Tibial artery (tissue), 4 donors: ENCODE results near the gene LENG9.

ENCODE experiments used
- DNase-seq, 2 donors: peaks; one replicate each; pipeline ENCODE4 v3.0.0-alpha.2; 2019
- H3K27ac ChIP-seq, 2 donors: fragments of 200-600 bp; sonication (generic) in 1 of 2; 1 replicate in 1 of 2; 2 replicates in 1 of 2; pipeline ENCODE4 v1.5.1; 2018 to 2019; ENCODE audit warnings: mild to moderate bottlenecking in 1 of 2
- H3K27me3 ChIP-seq, 2 donors: fragments of 200-600 bp; sonication (generic) in 1 of 2; one replicate each; pipeline versions ENCODE4 v1.5.1 to v1.6.0; 2016 to 2019
- H3K36me3 ChIP-seq, 3 donors: fragments of 200-600 bp; sonication (generic) in 2 of 3; one replicate each; pipeline ENCODE4 v1.5.1; 2016 to 2019; ENCODE audit warnings: mild to moderate bottlenecking in 2 of 3
- H3K4me1 ChIP-seq, 4 donors: fragments of 200-600 bp; sonication (generic) in 2 of 4; 1 replicate in 3 of 4; 2 replicates in 1 of 4; pipeline ENCODE4 v1.5.1; 2016 to 2019
- H3K4me3 ChIP-seq, 2 donors: fragments of 200-600 bp; sonication (generic) in 1 of 2; 1 replicate in 1 of 2; 2 replicates in 1 of 2; pipeline ENCODE4 v1.5.1; 2018 to 2019; ENCODE audit warnings: mild to moderate bottlenecking in 2 of 2
- H3K9me3 ChIP-seq, 3 donors: fragments of 200-600 bp; sonication (generic) in 1 of 3; one replicate each; pipeline ENCODE4 v1.5.1; 2016 to 2019
- intact Hi-C: fragments of 100-400 bp; cut with DNase I; formaldehyde crosslinking; loops from one replicate; pipeline ENCODE4 v1.15.0; 2023; ENCODE audit warnings: low total_unique reads
- TF ChIP-seq, protein P1 (sequence below), 2 experiments: fragments of 200-600 bp in 1 of 2; fragments of 450-650 bp in 1 of 2; IDR thresholded peaks; one replicate each; pipeline ENCODE4 v1.5.1; 2017 to 2019; ENCODE audit warnings: antibody characterized with exemption in 2 of 2, mild to moderate bottlenecking in 1 of 2, moderate library complexity in 1 of 2

LENG9 gene

DNA sequence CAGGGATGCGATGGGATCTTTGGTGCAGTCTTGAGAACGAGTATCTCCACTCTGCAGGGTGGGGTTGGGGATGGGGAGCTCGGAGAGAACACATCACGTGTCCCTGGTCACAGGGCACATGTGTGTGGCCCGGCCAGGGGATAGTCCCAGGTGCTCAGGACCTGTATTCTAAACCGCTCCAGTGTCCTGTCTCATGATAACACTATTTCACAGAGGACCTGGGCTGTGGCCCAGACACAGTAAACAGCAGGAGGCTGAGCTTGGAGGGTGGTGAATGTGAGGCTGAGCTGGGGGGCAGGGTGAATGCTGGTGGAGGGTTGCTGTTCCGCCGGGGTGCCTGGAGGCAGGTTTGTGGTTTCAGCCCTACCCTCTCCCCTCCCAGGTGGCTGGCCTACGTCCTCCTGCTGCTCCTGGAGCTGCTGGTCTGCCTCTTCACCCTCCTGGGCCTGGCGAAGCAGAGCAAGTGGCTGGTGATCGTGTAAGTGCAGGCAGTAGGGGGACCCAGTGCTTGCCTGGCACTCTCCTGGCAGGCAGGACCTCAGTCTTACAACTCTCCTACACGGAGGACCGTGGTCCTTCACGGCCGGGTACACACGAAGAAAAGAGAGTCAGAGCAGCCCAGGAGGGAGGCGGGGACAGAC is 37.2 kb downstream of the LENG9 start:
- H3K27ac ChIP-seq: no peak overlapping the region
- peaks cover 15 to 71% of the 10 kb centered on the region in 2 donors for H3K27me3 ChIP-seq
- TF ChIP-seq, protein P1, sequence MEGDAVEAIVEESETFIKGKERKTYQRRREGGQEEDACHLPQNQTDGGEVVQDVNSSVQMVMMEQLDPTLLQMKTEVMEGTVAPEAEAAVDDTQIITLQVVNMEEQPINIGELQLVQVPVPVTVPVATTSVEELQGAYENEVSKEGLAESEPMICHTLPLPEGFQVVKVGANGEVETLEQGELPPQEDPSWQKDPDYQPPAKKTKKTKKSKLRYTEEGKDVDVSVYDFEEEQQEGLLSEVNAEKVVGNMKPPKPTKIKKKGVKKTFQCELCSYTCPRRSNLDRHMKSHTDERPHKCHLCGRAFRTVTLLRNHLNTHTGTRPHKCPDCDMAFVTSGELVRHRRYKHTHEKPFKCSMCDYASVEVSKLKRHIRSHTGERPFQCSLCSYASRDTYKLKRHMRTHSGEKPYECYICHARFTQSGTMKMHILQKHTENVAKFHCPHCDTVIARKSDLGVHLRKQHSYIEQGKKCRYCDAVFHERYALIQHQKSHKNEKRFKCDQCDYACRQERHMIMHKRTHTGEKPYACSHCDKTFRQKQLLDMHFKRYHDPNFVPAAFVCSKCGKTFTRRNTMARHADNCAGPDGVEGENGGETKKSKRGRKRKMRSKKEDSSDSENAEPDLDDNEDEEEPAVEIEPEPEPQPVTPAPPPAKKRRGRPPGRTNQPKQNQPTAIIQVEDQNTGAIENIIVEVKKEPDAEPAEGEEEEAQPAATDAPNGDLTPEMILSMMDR (IDR thresholded peaks at IDR 0.05): no peak
- H3K4me1 ChIP-seq: peaks cover 0 to 16% (median 11%) of the 10 kb centered on the region in 4 donors
- H3K36me3 ChIP-seq: no peaks in the 10 kb centered on the region
- intact Hi-C loops: no loop called here
- no peaks in the 10 kb centered on the region for H3K9me3 ChIP-seq
- no peak for DNase-seq
- no peak overlapping the region for H3K4me3 ChIP-seq

DNA sequence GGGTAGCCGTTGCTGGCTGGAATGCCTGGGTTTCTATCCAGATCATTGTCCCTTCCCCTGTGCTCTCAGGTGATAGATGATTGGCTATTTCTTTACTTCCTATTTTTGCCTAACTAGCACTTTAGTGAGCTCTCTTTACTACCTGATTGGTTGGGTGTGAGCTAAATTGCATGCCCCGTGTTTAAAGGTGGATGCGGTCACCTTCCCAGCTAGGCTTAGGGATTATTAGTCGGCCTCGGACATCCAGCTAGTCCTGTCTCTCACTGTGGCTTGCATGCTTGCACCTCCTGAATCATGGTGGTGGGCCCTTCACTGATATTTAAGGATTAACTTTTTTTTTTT is 38.2 kb downstream of the LENG9 start:
- H3K4me3 ChIP-seq: no peak overlapping the region
- TF ChIP-seq, protein P1 (IDR thresholded peaks at IDR 0.05): no peak
- no peak for DNase-seq
- peaks cover 15 to 71% of the 10 kb centered on the region in 2 donors for H3K27me3 ChIP-seq
- intact Hi-C loops: no loop called here
- no peaks in the 10 kb centered on the region for H3K9me3 ChIP-seq
- H3K4me1 ChIP-seq: peaks cover 0 to 13% (median 9%) of the 10 kb centered on the region in 4 donors
- H3K36me3 ChIP-seq: no peaks in the 10 kb centered on the region
- H3K27ac ChIP-seq: no peak overlapping the region

DNA sequence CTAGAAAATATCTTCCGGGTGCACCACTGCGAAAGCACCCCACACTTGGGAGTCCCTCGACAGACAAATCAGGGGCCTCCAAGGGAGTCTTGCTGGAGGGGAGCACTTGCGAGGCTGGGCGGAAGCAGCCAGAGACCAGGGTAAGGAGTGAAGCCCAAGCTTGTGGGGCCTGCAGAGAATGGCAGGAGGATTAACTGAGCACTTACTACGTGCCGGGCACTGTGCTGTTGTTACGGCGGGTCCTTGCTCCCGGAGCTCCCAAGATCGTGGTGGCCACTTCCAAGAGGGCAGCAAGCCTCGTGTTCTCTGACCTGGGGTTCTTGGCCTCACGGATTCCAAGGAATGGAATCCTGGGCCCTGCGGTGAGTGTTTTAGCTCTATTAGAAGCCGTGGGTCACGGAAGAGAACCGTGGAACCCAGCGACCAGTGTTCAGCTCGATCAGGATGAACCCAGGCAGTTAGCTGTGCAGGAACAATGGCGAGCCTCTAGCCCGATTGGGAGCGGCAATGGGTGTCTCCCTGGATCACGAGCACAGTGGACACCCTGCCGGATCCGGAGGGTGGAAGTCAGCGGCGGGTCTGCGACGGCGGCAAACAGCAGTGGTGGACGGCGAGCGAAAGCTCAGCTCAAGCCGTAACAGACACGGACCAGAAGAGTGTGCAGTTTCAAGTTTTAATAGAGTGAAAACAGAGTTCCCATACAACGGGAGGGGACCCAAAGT is 38.8 kb downstream of the LENG9 start:
- no peak for DNase-seq
- intact Hi-C loops: no loop called here
- Histone ChIP-seq H3K4me3 (no peak overlapping the region), H3K27me3 (peaks cover 11 to 71% of the 10 kb centered on the region in 2 donors), H3K9me3 (no peaks in the 10 kb centered on the region), H3K4me1 (peaks cover 0 to 13% (median 6%) of the 10 kb centered on the region in 4 donors), H3K27ac (no peak overlapping the region), H3K36me3 (no peaks in the 10 kb centered on the region)
- TF ChIP-seq, protein P1 (IDR thresholded peaks at IDR 0.05): no peak

DNA sequence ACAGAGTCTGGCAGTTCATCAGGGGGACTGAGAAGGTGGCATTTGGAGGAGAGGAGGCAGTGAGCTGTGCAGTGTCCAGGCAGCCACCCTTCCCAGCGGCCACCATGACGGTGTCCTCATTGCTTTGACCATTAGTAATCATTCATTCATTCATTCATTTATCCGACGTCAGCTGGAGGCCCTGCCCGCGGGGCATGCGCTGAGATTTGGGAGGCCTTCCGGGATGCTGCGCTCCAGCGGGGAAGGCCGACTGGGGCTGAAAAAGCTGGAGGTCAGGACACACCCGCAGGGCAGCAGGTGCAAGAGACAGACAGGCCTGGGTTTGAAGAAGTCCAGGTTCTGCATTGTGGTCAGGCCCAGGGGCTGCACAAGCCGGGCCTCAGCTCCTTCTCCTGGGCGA is 39.4 kb downstream of the LENG9 start:
- H3K4me1 ChIP-seq: peaks cover 0 to 12% (median 6%) of the 10 kb centered on the region in 4 donors
- no peak for DNase-seq
- intact Hi-C loops: no loop called here
- no peaks in the 10 kb centered on the region for H3K36me3 ChIP-seq
- TF ChIP-seq, protein P1 (IDR thresholded peaks at IDR 0.05): no peak
- H3K4me3 ChIP-seq: no peak overlapping the region
- no peak overlapping the region for H3K27ac ChIP-seq
- peaks cover 6 to 71% of the 10 kb centered on the region in 2 donors for H3K27me3 ChIP-seq
- no peaks in the 10 kb centered on the region for H3K9me3 ChIP-seq

DNA sequence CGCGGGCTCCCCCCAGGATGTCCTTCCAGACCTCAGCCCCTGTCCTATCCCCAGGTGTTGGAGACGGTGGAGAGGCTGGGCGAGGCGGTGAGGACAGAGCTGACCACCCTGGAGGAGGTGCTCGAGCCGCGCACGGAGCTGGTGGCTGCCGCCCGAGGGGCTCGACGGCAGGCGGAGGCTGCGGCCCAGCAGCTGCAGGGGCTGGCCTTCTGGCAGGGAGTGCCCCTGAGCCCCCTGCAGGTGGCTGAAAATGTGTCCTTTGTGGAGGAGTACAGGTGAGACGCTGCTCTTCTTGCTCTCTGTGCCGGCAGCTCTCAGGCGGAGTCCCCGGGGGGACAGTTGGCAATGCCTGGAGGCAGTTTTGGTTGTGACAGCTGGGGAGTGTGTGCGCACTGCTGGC is 41.4 kb downstream of the LENG9 start:
- DNase-seq: no peak
- intact Hi-C loops: no loop called here
- Histone ChIP-seq H3K36me3 (no peaks in the 10 kb centered on the region), H3K4me3 (no peak overlapping the region), H3K9me3 (no peaks in the 10 kb centered on the region), H3K27me3 (peaks cover 0 to 78% of the 10 kb centered on the region in 2 donors), H3K27ac (no peak overlapping the region), H3K4me1 (peaks cover 0 to 12% (median 6%) of the 10 kb centered on the region in 4 donors)
- TF ChIP-seq, protein P1 (IDR thresholded peaks at IDR 0.05): no peak
